ENCODE measurements around the gene EIF2B4.
"Not testable (repeated sequence)": the region's sequence is repeated elsewhere in the genome, so short reads cannot be mapped to it uniquely, and the experiment has no call there.

Gene EIF2B4

DNA sequence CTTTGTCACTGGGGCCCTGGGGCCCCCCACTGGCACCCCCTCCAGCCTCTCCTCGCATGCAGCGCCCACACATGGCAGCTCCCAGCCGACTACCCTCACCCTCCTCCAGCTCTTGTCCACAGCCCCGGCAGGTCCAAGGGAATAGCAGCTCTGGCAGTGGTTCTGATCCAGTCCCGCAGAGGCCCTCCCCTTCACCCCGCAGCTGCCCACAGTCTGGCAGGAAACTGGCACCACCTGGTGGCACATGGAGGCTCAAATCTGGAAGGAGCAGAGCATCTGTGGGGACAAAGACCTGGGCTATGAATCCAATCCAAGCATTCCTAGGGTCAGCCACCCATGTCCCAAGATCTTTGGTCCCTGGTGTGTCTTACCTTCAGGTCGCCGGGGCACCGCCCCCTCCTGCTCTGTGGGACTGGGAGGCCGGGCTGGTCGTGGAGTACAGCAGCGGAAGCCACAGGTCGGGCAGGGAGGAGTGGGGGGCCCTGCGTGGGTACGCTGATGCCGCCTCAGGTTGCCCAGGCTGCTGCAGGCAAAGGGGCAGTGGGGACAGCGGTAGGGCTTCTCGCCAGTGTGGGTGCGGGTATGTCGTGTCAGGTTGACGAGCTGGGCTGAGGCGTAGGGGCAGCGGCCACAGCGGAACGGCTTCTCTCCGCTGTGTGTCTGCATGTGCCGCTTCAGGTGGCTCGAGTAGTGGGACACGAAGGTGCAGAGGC, 8.1 kb upstream of the EIF2B4 start:
- in situ Hi-C loops (cut with MboI; ENCODE audit: low sequenced_read_pairs): no loop called here

GRCh38 chr2:27377618-27378095, 7.5 kb upstream of the EIF2B4 start:
- in situ Hi-C loops (cut with MboI; ENCODE audit: low sequenced_read_pairs): no loop called here

- in situ Hi-C loops (cut with MboI; ENCODE audit: low sequenced_read_pairs): no loop called here
Measured at GRCh38 chr2:27376866-27377617, 6.9 kb upstream of the EIF2B4 start.

- in situ Hi-C loops (cut with MboI; ENCODE audit: low sequenced_read_pairs): no loop called here
Measured at GRCh38 chr2:27376151-27376865, 6.2 kb upstream of the EIF2B4 start.

DNA sequence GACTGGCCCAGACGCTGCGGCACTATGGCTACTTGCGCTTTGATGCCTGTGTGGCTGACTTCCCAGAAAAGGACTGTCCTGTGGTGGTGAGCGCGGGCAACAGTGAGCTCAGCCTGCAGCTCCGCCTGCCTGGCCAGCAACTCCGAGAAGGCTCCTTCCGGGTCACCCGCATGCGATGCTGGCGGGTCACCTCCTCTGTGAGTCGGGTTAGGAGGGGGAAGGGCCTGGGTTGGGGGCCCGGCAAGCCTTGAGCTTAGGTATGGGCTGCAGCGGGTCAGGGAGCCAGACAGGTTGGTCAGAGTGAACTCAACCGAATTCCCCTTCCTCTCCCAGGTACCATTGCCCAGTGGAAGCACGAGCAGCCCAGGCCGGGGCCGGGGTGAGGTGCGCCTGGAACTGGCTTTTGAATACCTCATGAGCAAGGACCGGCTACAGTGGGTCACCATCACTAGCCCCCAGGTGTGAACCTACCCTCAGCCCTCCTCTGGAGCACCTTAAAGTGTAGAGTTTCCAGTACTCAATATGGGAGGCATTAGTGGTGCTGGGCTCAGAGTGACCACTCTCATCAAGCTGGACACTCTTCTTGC, 5.5 kb upstream of the EIF2B4 start:
- in situ Hi-C loops (cut with MboI; ENCODE audit: low sequenced_read_pairs): no loop called here

- in situ Hi-C loops (cut with MboI; ENCODE audit: low sequenced_read_pairs): no loop called here
Measured at GRCh38 chr2:27373567-27373966, 3.4 kb upstream of the EIF2B4 start.

DNA sequence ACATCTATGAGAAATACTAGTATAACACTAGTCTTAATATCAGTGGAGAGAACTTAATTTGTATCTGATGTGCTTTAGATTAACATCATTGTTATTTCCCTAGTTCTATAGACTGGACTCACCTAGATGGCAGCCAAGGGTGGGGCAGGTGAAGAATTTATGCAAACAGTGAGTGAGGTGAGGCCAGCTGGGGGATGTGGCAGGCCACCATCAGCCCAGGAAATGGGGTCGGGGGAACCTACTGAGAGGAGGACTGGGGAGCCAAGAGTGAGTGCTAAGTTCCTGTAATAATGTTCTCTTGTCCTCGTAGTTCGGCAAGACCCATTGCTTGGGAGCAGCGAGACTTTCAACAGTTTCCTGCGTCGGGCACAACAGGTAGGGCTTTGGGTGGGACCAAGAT, 2.8 kb upstream of the EIF2B4 start:
- in situ Hi-C loops (cut with MboI; ENCODE audit: low sequenced_read_pairs): no loop called here

GRCh38 chr2:27370816-27371620, 880 bp upstream of the EIF2B4 start:
- in situ Hi-C loops (cut with MboI; ENCODE audit: low sequenced_read_pairs): no loop called here

- in situ Hi-C loops (cut with MboI; ENCODE audit: low sequenced_read_pairs): no loop called here
Measured at GRCh38 chr2:27369471-27370025, 590 bp downstream of the EIF2B4 start.

DNA sequence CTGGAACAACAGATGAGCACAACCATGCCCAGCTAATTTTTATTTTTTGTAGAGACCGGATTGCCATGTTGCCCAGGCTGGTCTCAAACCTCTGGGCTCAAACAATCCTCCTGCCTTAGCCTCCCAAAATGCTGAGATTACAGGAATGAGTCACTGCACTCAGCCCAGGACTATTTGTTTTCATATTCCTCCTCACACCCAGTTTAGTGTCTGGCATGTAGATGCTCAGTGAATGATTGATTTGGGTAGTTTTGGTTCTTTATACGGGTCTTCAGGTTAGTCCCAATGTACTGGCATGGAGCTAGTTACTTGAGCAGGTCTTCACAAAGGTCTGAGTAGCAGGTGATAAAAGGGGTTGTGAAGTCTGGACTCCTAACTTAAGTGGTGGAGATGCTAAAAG, 6.2 kb downstream of the EIF2B4 start:
- in situ Hi-C loops (cut with MboI; ENCODE audit: low sequenced_read_pairs): no loop called here

DNA sequence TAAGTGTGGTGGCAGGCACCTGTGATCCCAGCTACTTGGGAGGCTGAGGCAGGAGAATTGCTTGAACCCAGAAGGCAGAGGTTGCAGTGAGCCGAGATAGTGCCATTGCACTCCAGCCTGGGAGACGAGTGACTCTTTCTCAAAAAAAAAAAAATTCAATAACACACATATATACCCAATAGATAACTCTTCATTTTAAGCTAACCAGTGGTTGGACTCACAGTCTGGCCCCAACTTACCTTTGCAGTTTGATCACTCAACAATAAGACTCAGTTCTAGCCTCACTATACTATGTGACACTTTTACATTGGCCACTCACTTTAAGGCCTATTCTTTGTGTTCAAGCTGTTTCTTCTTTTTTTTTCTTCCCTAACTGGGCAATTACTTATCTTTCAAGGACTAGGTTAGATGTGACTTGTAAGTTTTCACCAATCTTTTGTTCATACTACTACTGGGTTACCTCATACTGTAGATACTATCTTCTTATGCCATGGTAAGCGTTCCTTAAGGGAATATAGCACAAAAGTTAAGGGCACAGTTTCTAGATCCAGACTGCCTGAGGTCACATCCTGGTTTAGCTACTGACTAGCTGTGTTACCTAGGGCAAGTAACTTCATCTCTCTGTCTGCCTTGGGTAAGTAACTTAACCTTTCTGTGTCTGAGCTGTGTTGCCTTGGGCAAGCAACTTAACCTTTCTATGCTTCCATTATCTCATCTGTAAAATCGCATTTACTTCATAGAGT, 7.3 kb downstream of the EIF2B4 start:
- in situ Hi-C loops (cut with MboI; ENCODE audit: low sequenced_read_pairs): no loop called here

- in situ Hi-C loops (cut with MboI; ENCODE audit: low sequenced_read_pairs): no loop called here
Measured at GRCh38 chr2:27356382-27357181, 13.6 kb downstream of the EIF2B4 start, which contains the start of gene GTF3C2. Gene GTF3C2, minus strand, starts transcription at chr2:27356764. Its CDS starts 13,210 bp downstream, at chr2:27343554.

DNA sequence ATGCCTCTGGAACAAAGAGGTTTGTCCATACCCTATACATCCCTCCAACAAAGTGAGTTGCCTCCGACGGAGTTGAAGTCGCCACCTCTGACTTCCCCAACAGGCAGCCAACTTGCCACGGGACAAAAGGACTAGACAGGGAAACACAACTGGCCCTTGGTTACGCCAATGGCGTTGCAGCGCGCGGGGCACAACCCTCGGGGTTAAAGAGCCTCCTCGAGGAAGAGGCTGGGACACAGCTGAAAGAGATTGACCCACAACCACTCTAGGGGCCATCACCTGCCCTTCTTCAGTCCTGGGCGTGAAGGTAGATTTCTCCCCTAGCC, 14.1 kb downstream of the EIF2B4 start:
- in situ Hi-C loops (cut with MboI; ENCODE audit: low sequenced_read_pairs): no loop called here

- in situ Hi-C loops (cut with MboI; ENCODE audit: low sequenced_read_pairs): no loop called here
Measured at GRCh38 chr2:27354597-27354927, 15.6 kb downstream of the EIF2B4 start.

DNA sequence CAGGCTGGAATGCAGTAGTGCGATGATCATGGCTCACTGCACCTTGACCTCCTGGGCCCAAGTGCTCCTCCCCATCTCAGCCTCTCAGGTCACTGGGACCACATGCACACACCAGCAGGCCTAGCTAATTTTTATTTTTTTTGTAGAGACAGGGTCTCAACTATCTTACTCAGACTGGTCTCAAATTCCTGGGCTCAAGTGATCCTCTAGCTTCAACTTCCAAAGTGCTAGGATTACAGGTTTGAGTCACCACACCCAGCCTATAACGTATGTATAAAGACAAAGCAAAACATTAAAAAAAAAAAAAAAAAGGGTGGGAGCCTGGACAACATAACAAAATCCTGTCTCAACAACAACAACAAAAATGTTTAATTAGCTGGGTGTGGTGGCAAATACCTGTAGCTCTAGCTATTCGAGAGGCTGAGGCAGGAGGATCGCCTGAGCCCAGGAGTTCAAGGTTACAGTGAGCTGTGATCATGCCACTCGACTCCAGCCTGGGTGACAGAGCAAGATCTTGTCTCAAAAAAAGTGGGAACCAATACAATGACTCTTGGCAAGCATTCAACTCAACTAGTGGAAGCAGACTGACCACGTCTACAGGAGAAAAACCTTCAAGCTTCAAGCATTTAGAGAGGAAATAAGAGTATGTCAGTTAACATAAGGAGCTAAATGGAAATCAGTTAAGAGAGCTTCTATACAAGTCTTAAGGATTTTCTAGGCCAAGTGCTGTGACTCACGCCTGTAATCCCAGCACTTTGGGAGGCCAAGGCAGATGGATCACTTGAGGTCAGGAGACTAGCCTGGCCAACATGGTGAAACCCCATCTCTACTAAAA, 16.2 kb downstream of the EIF2B4 start:
- in situ Hi-C loops (cut with MboI; ENCODE audit: low sequenced_read_pairs): no loop called here

DNA sequence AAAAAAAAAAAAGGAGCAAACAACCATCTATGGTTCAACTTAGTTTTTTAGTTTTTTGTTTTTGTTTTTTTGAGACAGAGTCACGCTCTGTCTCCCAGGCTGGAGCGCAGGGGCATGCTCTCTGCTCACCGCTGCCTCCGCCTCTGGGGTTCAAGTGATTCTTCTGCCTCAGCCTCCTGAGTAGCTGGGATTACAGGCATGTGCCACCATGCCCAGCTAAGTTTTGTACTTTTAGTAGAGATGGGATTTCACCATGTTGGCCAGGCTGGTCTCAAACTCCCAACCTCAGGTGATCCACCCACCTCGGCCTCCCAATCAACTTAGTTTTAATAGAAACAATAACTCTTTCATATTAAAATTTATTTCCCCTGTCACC, 16.8 kb downstream of the EIF2B4 start:
- in situ Hi-C loops (cut with MboI; ENCODE audit: low sequenced_read_pairs): not testable (repeated sequence)

DNA sequence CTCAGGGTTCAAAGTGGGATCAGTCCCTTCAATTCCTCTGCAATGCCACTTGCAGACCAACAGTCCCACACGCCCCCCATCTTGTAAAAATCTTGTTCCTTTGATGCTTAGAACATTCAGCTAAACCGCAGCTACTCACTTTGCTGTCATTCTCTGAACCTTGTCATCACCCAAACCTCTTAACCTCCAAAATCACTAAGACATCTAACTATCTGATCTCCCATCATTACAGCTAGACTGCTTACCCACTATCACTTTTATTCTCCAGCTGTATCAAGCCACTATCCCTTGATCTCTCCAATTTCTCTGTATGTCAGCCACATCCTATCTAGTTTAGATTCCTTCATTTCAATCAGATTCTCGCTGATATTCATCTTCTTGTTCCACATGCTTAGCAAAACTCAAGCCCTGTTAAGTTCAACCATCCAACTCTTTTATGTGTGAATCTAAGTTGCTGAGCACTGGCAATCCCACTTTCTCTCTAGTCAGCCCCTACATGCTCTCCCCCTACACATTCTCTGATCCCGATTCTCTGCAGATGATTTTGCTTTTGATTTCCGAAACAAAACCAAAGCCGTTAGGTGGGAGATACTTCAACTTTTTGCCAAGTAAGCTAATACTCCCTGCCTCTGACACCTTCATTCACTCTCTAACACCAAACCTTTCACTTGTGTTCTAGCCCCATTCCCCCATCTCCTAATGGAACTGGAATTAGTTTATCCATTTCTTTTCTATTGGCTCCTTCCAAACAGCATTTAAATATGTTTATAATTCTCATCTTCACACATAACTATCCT, 18.1 kb downstream of the EIF2B4 start:
- in situ Hi-C loops (cut with MboI; ENCODE audit: low sequenced_read_pairs): no loop called here
